Osteocyte (in vitro differentiated cells): ENCODE measurements around the gene RB1. TPM values are rescaled to one million over a fixed set of nuclear protein-coding genes. Genes with fewer than 3 reads are reported as not detected.

Experiments
- DNase-seq: peaks from one replicate; pipeline ENCODE4 v3.0.0; 2021; ENCODE audit warnings: mixed read lengths; ENCODE audit not compliant: unreplicated experiment; ENCODE audit errors: extremely low spot score
- H3K27ac Mint-ChIP-seq: one replicate; pipeline ENCODE4 v1.8.0; 2021; ENCODE audit warnings: mild to moderate bottlenecking, mixed read lengths; ENCODE audit not compliant: unreplicated experiment
- H3K27me3 Mint-ChIP-seq: one replicate; pipeline ENCODE4 v1.8.0; 2021; ENCODE audit warnings: mixed read lengths; ENCODE audit not compliant: unreplicated experiment
- H3K36me3 Mint-ChIP-seq: one replicate; pipeline ENCODE4 v1.8.0; 2021; ENCODE audit warnings: mixed read lengths; ENCODE audit not compliant: unreplicated experiment
- H3K4me1 Mint-ChIP-seq: one replicate; pipeline ENCODE4 v1.8.0; 2021; ENCODE audit warnings: mixed read lengths; ENCODE audit not compliant: unreplicated experiment
- H3K4me3 Mint-ChIP-seq: one replicate; pipeline ENCODE4 v1.8.0; 2021; ENCODE audit warnings: mild to moderate bottlenecking, moderate library complexity, mixed read lengths; ENCODE audit not compliant: unreplicated experiment
- H3K9me3 Mint-ChIP-seq: one replicate; pipeline ENCODE4 v1.8.0; 2021; ENCODE audit warnings: mixed read lengths; ENCODE audit not compliant: unreplicated experiment
- CTCF ChIP-seq: fragments of 200-600 bp; sonication (generic); IDR thresholded peaks from 2 replicates; pipeline ENCODE4 v1.5.0; 2021; ENCODE audit warnings: antibody characterized with exemption, mild to moderate bottlenecking, moderate library complexity
- total RNA-seq: library from RNA; stranded (reverse); gene quantifications from 2 replicates; pipeline ENCODE4 v1.2.1, GENCODE V29; 2021

RB1 gene
- total RNA-seq, 1 donor from 2014 or later, result 42.3 TPM

- H3K27me3 Mint-ChIP-seq, result no peaks in the 10 kb centered on the region
- H3K27ac Mint-ChIP-seq, result no peak overlapping the region
- no peaks in the 10 kb centered on the region for H3K9me3 Mint-ChIP-seq
- no peaks in the 10 kb centered on the region for H3K36me3 Mint-ChIP-seq
- no peak overlapping the region for H3K4me3 Mint-ChIP-seq
- no peak for TF ChIP-seq CTCF
- DNase-seq, result no peak
- peaks cover 14% of the 10 kb centered on the region for H3K4me1 Mint-ChIP-seq
Measured at GRCh38 chr13:48530833-48531232, 227.3 kb downstream of the RB1 start.

Other genes starting within 250 kb of the RB1 start
- 38.6 and 44.2 TPM in 2 replicates for gene MED4, start 208.6 kb upstream of the RB1 start, total RNA-seq
- 502 and 510 TPM in 2 replicates for gene ITM2B, start 70.5 kb upstream of the RB1 start, total RNA-seq
- 10.1 and 13.0 TPM in 2 replicates for gene LPAR6, start 109.4 kb downstream of the RB1 start, total RNA-seq
- gene RCBTB2, start 229.3 kb downstream of the RB1 start, total RNA-seq, result 12.1 and 12.6 TPM in 2 replicates